Neural crest cell (in vitro differentiated cells): ENCODE measurements around the gene IKZF4. TPM values are rescaled to one million over a fixed set of nuclear protein-coding genes. Genes with fewer than 3 reads are reported as not detected.
A peak's percentile ranks its signal among the peaks of the same experiment; 100 is the strongest.
"Not testable (repeated sequence)": the region's sequence is repeated elsewhere in the genome, so short reads cannot be mapped to it uniquely, and the experiment has no call there.

ENCODE experiments used
- DNase-seq: peaks from one replicate; pipeline ENCODE4 v3.0.0; 2021; ENCODE audit warnings: low read depth, mixed read lengths, low spot score
- H3K27ac Mint-ChIP-seq: one replicate; pipeline ENCODE4 v1.8.0; 2021; ENCODE audit warnings: mild to moderate bottlenecking, mixed read lengths; ENCODE audit not compliant: unreplicated experiment
- H3K27me3 Mint-ChIP-seq: 2 replicates; pipeline ENCODE4 v1.8.0; 2021; ENCODE audit warnings: low read depth, mild to moderate bottlenecking, mixed read lengths
- H3K36me3 Mint-ChIP-seq: 2 replicates; pipeline ENCODE4 v1.8.0; 2021; ENCODE audit warnings: low read depth, mild to moderate bottlenecking, mixed read lengths
- H3K4me1 Mint-ChIP-seq: 2 replicates; pipeline ENCODE4 v1.8.0; 2021; ENCODE audit warnings: mixed read lengths
- H3K4me3 Mint-ChIP-seq: one replicate; pipeline ENCODE4 v1.8.0; 2021; ENCODE audit warnings: mild to moderate bottlenecking, mixed read lengths
- H3K9me3 Mint-ChIP-seq: 2 replicates; pipeline ENCODE4 v1.8.0; 2021; ENCODE audit warnings: mixed read lengths
- CTCF ChIP-seq: fragments of 200-600 bp; sonication (generic); conservative IDR thresholded peaks from 2 replicates; pipeline ENCODE4 v1.5.0; 2021; ENCODE audit warnings: antibody characterized with exemption, mild to moderate bottlenecking
- total RNA-seq: library from RNA; stranded (reverse); gene quantifications from 2 replicates; pipeline ENCODE4 v1.2.1, GENCODE V29; 2021

IKZF4 gene
- total RNA-seq, 1 donor from 2014 or later = 42.3 TPM

GRCh38 chr12:55995366-55995765 is 25.5 kb upstream of the IKZF4 start:
- Mint-ChIP-seq H3K27me3 (no peaks in the 10 kb centered on the region), H3K9me3 (no peaks in the 10 kb centered on the region), H3K36me3 (peaks cover 9% of the 10 kb centered on the region), H3K4me1 (peaks cover 33% of the 10 kb centered on the region), H3K4me3 (peak overlapping the region; percentile 27), H3K27ac (no peak overlapping the region)
- DNase-seq = no peak
- TF ChIP-seq CTCF = no peak

GRCh38 chr12:55996201-55996714 is 24.6 kb upstream of the IKZF4 start:
- Mint-ChIP-seq H3K36me3 (peaks cover 5% of the 10 kb centered on the region), H3K27ac (peak overlapping the region; percentile 38)

GRCh38 chr12:55996715-55997534 is 23.9 kb upstream of the IKZF4 start, which contains the start of gene SUOX:
Gene SUOX (plus strand): TSS chr12:55997276. CDS start chr12:56002222, 4,946 bp downstream.
- DNase-seq = peak; percentile 86
- H3K4me3 Mint-ChIP-seq = peak within 1 kb of the TSS; percentile 94
- peaks cover 33% of the 10 kb centered on the region for H3K4me1 Mint-ChIP-seq
- TF ChIP-seq CTCF = no peak
- peaks cover 8% of the 10 kb centered on the region for H3K36me3 Mint-ChIP-seq
- no peaks in the 10 kb centered on the region for H3K9me3 Mint-ChIP-seq
- peak within 1 kb of the TSS; percentile 93 for H3K27ac Mint-ChIP-seq
- no peaks in the 10 kb centered on the region for H3K27me3 Mint-ChIP-seq

More at GRCh38 chr12:55996201-55996714, 24.6 kb upstream of the IKZF4 start:
- peak overlapping the region; percentile 94 for H3K4me3 Mint-ChIP-seq
- no peaks in the 10 kb centered on the region for H3K27me3 Mint-ChIP-seq
- peak; percentile 94 for TF ChIP-seq CTCF
- DNase-seq = peak; percentile 66
- H3K4me1 Mint-ChIP-seq = peaks cover 33% of the 10 kb centered on the region
- H3K9me3 Mint-ChIP-seq = no peaks in the 10 kb centered on the region

- no peak for DNase-seq
- H3K4me3 Mint-ChIP-seq = peak overlapping the region; percentile 94
- H3K36me3 Mint-ChIP-seq = peaks cover 12% of the 10 kb centered on the region
- no peaks in the 10 kb centered on the region for H3K9me3 Mint-ChIP-seq
- TF ChIP-seq CTCF = no peak
- H3K27me3 Mint-ChIP-seq = no peaks in the 10 kb centered on the region
- peaks cover 33% of the 10 kb centered on the region for H3K4me1 Mint-ChIP-seq
- H3K27ac Mint-ChIP-seq = peak overlapping the region; percentile 93
Measured at GRCh38 chr12:55997535-55997859, 23.3 kb upstream of the IKZF4 start.

- H3K4me1 Mint-ChIP-seq = peaks cover 33% of the 10 kb centered on the region
- peak overlapping the region; percentile 65 for H3K4me3 Mint-ChIP-seq
- not testable (repeated sequence) for H3K9me3 Mint-ChIP-seq, DNase-seq, H3K27me3 Mint-ChIP-seq
- H3K36me3 Mint-ChIP-seq = peaks cover 20% of the 10 kb centered on the region
- H3K27ac Mint-ChIP-seq = peak overlapping the region; percentile 32
Measured at GRCh38 chr12:55999522-55999921, 21.3 kb upstream of the IKZF4 start.

GRCh38 chr12:55999999-56000540 is 20.8 kb upstream of the IKZF4 start:
- Mint-ChIP-seq H3K36me3 (peaks cover 26% of the 10 kb centered on the region), H3K4me3 (peak overlapping the region; percentile 65), H3K4me1 (peaks cover 33% of the 10 kb centered on the region)
- H3K9me3 Mint-ChIP-seq, DNase-seq, H3K27me3 Mint-ChIP-seq, H3K27ac Mint-ChIP-seq: not testable (repeated sequence)
